H1 (cell line): ENCODE measurements around the gene DNAJC9.

ENCODE experiments used
- CEBPB ChIP-seq: IDR thresholded peaks from 2 replicates; pipeline ENCODE4 v1.6.1; 2012; ENCODE audit warnings: low read depth, low read length
- EP300 ChIP-seq, 2 experiments: IDR thresholded peaks; 1 replicate in 1 of 2; 2 replicates in 1 of 2; pipeline ENCODE4 v1.6.1; 2011 to 2012; ENCODE audit warnings: low read depth in 2 of 2, low read length in 2 of 2, mild to moderate bottlenecking in 2 of 2, borderline replicate concordance in 1 of 2, inconsistent platforms in 1 of 2, moderate library complexity in 1 of 2
- EZH2 ChIP-seq: fragments of 200-600 bp; sonication (generic); IDR thresholded peaks from 2 replicates; pipeline ENCODE4 v1.7.1; 2012; ENCODE audit warnings: low read depth, mild to moderate bottlenecking, moderate library complexity, low read length, inconsistent platforms; ENCODE audit not compliant: severe bottlenecking
- GABPA ChIP-seq: IDR thresholded peaks from 2 replicates; pipeline ENCODE4 v1.6.1; 2011; ENCODE audit warnings: mild to moderate bottlenecking, low read length, moderate library complexity, borderline replicate concordance; ENCODE audit not compliant: insufficient read depth
- GTF2F1 ChIP-seq: IDR thresholded peaks from 2 replicates; pipeline ENCODE4 v1.6.1; 2012; ENCODE audit warnings: low read depth, low read length, improper control_type of control experiment, borderline replicate concordance
- JUND ChIP-seq: IDR thresholded peaks from 2 replicates; pipeline ENCODE4 v1.6.1; 2011; ENCODE audit warnings: mild to moderate bottlenecking, improper control_type of control experiment, low read length
- MAFK ChIP-seq: IDR thresholded peaks from 2 replicates; pipeline ENCODE4 v1.6.1; 2012; ENCODE audit warnings: low read depth, mild to moderate bottlenecking, improper control_type of control experiment, low read length
- NRF1 ChIP-seq: IDR thresholded peaks from 2 replicates; pipeline ENCODE4 v1.6.1; 2011; ENCODE audit warnings: mild to moderate bottlenecking, low read depth, low read length, improper control_type of control experiment
- POLR2A ChIP-seq, 2 experiments: IDR thresholded peaks; 1 replicate in 1 of 2; 2 replicates in 1 of 2; pipeline ENCODE4 v1.6.1; 2011; ENCODE audit warnings: low read depth in 2 of 2, low read length in 2 of 2, mild to moderate bottlenecking in 2 of 2; ENCODE audit errors: control extremely low read depth in 1 of 2
- POLR2AphosphoS5 ChIP-seq: IDR thresholded peaks from 2 replicates; pipeline ENCODE4 v1.6.1; 2011; ENCODE audit warnings: low read depth, low read length
- RAD21 ChIP-seq, 2 experiments: IDR thresholded peaks in 1 of 2; conservative IDR thresholded peaks in 1 of 2; 2 replicates each; pipeline ENCODE4 v1.6.1; 2011; ENCODE audit warnings: low read depth in 2 of 2, low read length in 2 of 2, improper control_type of control experiment in 1 of 2, inconsistent platforms in 1 of 2, mild to moderate bottlenecking in 1 of 2, moderate library complexity in 1 of 2
- YY1 ChIP-seq: IDR thresholded peaks from 2 replicates; pipeline ENCODE4 v1.6.1; 2011; ENCODE audit warnings: low read depth, mild to moderate bottlenecking, low read length
- TF ChIP-seq, protein P1 (sequence below): IDR thresholded peaks from 2 replicates; pipeline ENCODE4 v1.6.1; 2012; ENCODE audit warnings: inconsistent platforms
- TF ChIP-seq, protein P2 (sequence below), 3 experiments: IDR thresholded peaks; 1 replicate in 2 of 3; 2 replicates in 1 of 3; pipeline versions ENCODE4 v1.5.1 to v1.6.1; 2011; ENCODE audit warnings: low read length in 3 of 3, mild to moderate bottlenecking in 3 of 3, inconsistent platforms in 2 of 3, low read depth in 1 of 3, moderate library complexity in 1 of 3; ENCODE audit not compliant: insufficient read depth in 1 of 3; ENCODE audit errors: control extremely low read depth in 1 of 3

DNA sequence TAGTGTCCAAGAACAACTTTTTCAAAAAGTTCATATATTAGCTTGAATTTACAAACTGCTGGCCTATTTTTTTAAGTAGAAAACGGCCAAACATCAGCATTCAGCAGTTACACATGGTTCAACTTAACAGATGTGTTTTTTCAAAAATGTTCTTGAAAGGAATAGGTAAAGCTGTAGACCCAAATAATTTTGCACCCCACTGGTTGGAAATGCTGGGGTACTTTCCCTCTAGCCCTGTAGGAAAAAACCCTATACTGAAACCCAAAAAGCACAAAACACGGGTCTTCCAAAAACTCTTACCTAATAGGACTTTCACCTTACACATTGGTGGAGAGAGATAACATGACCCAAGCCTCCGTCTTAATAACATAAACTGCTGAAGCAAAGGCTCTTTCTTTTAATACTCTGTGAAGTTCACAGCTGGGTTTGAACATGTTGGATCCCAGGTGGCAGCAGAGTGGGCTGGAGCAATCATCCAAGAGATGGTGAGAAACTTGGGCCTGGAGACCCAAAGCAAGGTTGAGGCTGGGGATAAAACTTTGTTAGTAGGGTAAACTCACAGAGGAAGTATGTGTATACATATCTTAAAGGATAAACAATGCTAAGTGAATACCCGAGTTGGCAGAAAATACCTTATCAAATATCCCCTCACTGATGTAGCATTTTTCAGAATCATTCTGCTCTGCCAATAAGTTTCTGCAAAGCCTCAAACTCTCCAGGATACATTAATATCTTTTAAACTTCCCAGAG lies 629 bp upstream of the DNAJC9 start:
- TF ChIP-seq JUND: no peak
- TF ChIP-seq, protein P1, sequence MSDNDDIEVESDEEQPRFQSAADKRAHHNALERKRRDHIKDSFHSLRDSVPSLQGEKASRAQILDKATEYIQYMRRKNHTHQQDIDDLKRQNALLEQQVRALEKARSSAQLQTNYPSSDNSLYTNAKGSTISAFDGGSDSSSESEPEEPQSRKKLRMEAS: no peak
- TF ChIP-seq, protein P2, sequence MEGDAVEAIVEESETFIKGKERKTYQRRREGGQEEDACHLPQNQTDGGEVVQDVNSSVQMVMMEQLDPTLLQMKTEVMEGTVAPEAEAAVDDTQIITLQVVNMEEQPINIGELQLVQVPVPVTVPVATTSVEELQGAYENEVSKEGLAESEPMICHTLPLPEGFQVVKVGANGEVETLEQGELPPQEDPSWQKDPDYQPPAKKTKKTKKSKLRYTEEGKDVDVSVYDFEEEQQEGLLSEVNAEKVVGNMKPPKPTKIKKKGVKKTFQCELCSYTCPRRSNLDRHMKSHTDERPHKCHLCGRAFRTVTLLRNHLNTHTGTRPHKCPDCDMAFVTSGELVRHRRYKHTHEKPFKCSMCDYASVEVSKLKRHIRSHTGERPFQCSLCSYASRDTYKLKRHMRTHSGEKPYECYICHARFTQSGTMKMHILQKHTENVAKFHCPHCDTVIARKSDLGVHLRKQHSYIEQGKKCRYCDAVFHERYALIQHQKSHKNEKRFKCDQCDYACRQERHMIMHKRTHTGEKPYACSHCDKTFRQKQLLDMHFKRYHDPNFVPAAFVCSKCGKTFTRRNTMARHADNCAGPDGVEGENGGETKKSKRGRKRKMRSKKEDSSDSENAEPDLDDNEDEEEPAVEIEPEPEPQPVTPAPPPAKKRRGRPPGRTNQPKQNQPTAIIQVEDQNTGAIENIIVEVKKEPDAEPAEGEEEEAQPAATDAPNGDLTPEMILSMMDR (IDR thresholded peaks at IDR 0.05; ENCODE audit: control extremely low read depth in 1 of 3, insufficient read depth in 1 of 3, low read depth in 1 of 3, low read length in 3 of 3): no peak
- no peak for TF ChIP-seq CEBPB
- TF ChIP-seq NRF1: no peak
- TF ChIP-seq EP300 (IDR thresholded peaks at IDR 0.05; ENCODE audit: borderline replicate concordance in 1 of 2, low read depth in 2 of 2, low read length in 2 of 2): no peak
- TF ChIP-seq YY1: no peak
- no peak for TF ChIP-seq POLR2AphosphoS5
- no peak for TF ChIP-seq MAFK
- TF ChIP-seq GTF2F1: no peak
- TF ChIP-seq EZH2: no peak
- TF ChIP-seq POLR2A (IDR thresholded peaks at IDR 0.05; ENCODE audit: control extremely low read depth in 1 of 2, low read depth in 2 of 2, low read length in 2 of 2): no peak
- no peak for TF ChIP-seq RAD21 (IDR thresholded peaks at IDR 0.05 in 1 of 2, conservative IDR thresholded peaks at IDR 0.05 in 1 of 2; ENCODE audit: low read depth in 2 of 2, low read length in 2 of 2)
- TF ChIP-seq GABPA: no peak
